NCI-H1417 (cell line): Measurements from ENCODE around the gene PIK3AP1.
"Not testable (repeated sequence)": the region's sequence is repeated elsewhere in the genome, so short reads cannot be mapped to it uniquely, and the experiment has no call there.

Experiments
- DNase-seq, 3 experiments: peaks; one replicate each; lab custom pipeline; 2025; lab: John Stamatoyannopoulos, UW

The PIK3AP1 gene

DNA sequence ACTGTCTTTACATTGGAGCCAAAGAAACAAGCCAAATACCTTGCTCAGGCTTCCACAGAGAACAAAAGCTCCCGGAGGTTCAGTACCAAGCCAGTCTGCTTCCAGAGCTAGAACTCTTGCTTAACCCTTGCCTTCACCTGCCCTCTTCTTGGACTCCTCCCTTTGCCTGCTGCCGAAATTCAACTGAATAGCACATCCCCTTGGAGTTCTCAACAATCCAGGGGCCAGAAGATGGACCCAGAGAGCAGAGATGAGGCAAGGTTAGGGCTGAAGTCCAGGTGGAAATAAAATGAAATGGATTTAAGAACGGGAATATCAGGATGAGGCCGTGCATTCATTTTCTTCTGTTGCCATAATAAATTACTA, 876 bp upstream of the PIK3AP1 start:
- DNase-seq, result peak in 2 of 3 experiments; percentile 75 to 90

DNA sequence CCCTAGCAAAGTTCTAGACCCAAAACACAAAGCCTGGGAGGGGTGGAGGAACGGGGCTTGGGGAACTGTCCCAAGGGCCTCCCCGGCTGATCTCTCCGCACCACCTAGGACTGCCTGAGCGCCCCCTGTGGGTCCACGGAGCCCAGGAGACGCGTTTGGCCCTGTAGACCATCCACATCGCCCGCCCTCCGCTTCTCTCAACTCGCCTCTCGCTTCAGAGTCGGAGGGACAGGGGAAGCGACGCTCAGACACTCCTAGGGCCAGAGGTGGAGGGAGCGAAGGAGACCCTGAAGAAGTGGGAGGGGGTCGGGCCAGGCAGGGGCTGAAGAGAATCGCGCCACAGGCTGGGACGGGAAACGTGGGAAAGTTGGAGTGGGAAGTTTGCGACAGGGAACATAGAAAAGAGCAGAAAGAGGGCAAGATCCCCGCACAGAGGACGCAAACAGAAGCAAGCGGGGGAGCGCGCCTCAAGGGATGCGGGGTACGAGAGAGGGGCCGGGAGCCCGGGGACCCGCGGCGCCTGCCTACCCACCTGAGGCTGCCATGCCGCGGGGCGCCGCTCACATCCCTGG, 378 bp downstream of the PIK3AP1 start:
- peak in 2 of 3 experiments; percentile 63 to 66 for DNase-seq

DNA sequence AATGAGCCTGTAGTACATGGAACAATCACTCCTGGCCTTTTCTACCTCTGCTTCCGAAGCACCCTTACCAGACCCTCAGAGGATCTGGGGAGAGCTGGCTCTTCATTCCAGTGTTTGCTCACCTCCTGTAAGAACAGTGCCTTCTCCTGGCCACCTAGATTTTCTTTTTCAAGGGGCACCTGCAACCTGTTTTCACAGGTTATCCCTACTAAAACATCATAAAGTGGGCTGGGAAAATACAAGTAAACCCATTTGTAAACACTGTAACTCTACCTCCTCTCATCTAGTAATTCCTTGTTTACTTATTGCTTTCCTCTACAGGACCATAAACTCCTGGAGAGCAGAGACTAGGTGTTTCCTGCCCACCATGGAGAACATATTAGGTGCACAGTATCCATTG, 1.1 kb downstream of the PIK3AP1 start:
- DNase-seq, result peak in 1 of 3 experiments; percentile 61

- no peak for DNase-seq
Measured at GRCh38 chr10:96718304-96718990, 1.9 kb downstream of the PIK3AP1 start.

DNA sequence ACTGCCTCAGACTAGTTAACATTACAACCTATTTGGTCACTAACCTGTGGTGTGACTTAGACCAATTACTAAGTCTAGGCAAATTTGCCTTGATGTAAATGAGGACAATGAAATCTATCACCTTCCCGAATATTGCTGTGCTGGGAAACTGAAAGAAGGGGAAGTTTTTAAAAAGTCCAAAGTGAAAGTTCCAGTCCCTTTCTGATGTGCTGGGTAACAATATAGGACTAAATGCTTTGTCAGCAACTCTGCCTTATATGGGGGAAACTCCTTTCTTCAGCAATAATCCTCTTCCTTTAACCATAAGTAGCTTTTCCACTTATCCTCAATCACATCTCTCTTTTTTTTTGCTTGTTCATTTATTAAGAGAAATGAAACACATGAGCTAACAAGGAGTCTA, 3.9 kb downstream of the PIK3AP1 start:
- DNase-seq, result no peak

DNA sequence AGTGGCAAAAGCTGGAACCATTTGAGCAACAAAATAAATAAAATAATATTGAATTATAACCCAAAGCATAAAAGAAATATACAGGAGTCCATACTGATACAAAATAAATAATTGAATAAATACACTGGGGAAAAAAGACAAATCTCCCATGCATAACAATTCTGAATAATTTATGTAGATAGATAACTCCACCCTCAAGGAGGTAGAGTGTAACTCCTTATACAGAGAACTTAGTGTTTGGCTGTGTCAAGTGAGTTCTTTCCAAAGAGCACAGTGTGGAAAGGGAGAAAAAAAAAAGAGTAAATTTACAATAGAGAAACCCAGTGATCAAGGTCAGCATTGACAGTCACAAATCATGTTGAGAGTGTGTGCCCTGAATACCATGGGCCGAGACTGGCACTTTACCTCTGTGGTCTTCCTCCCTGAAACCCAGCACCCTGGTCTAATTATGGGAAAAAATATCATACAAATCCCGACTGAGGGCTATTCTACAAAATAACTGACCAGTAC, 5.5 kb downstream of the PIK3AP1 start:
- no peak for DNase-seq

DNA sequence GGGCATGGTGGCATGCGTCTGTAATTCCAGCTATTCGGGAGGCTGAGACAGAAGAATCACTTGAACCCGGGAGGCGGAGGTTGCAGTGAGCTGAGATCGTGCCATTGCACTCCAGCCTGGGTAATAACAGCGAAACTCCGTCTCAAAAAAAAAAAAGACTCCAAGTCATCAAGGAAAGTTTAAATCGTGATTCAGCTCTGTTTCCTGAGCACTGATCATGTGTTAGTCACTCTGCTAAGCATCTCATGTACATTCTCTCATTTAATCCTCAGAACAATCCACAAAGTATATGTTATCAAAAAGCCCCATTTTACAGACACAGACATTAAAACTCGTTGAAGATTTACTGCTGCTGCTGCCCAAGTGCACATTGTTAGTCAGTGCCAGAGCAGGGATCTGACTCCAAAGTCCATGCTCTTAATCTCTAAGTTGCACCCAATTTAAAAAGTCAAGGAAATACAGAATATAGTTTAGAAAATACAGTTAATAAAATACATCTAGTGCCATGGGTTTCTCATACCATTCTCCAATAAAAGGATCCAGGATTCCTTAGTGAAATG, 6.2 kb downstream of the PIK3AP1 start:
- DNase-seq, result no peak

- DNase-seq, result peak in 1 of 3 experiments; percentile 1
Measured at GRCh38 chr10:96712662-96713271, 7.5 kb downstream of the PIK3AP1 start.

GRCh38 chr10:96711048-96711728, 9.1 kb downstream of the PIK3AP1 start:
- DNase-seq, result no peak

GRCh38 chr10:96709525-96709924, 10.8 kb downstream of the PIK3AP1 start:
- DNase-seq, result no peak

- no peak for DNase-seq
Measured at GRCh38 chr10:96708996-96709395, 11.3 kb downstream of the PIK3AP1 start.

GRCh38 chr10:96708456-96708855, 11.9 kb downstream of the PIK3AP1 start:
- no peak for DNase-seq

GRCh38 chr10:96706331-96706853, 13.9 kb downstream of the PIK3AP1 start:
- no peak for DNase-seq

DNA sequence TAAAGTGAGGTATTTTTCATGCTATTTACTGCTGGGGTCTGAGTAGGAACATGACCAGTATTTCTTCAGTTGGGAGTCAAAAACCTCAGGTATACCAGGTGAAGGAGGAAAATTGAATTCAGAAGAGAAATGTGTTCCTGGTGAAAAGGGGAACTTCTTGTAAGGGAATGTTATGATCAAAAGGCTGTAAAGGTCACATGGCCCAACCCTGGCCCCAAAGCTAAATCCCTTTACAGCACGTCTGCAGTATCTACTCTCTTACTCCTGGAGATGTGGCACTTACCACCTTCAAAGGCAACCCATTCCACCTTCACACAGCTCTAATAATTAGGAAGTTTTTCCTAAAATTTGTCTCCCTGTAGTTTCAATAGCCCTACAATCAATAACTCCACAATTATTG, 15.2 kb downstream of the PIK3AP1 start:
- no peak for DNase-seq

GRCh38 chr10:96704563-96704962, 15.8 kb downstream of the PIK3AP1 start:
- no peak for DNase-seq

DNA sequence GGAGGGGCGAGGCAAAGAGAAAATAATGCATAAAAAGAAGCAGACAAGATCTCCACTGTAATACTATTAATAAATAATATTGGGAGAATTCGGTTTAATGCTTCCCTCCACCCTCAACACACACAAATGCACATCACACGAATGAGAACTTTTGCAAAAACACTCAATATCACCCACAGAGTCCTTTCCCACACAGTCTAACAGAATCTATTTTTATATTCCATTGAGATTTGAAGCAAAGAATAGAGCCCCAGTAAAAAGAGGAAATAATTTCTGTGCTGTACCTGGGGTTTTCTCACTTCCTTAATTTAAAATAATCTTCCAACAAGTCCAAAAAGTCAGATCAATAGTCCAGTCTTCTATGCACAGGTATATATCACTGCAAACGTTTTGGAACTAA, 17.0 kb downstream of the PIK3AP1 start:
- no peak for DNase-seq

DNA sequence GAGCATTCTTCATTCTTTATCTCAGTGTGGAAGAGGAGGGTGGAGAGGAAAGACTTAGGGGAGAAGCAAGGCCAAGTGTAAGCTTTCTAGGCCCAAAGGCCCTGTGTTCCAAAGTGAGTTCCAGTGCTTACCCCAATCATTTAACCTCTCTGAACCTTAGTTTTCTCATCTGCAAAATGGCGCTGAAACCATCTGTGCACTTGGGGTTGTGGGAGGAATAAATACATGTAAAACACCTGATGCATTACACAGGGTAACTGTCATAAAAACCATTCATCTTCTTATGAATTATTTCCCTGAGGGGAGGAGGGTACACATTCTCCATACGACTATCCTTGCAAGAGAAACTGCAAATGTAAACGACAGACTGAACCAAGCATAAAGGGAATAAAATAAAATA, 19.0 kb downstream of the PIK3AP1 start:
- DNase-seq, result peak in 2 of 3 experiments; percentile 0 to 1

- DNase-seq, result no peak
Measured at GRCh38 chr10:96700374-96701099, 19.8 kb downstream of the PIK3AP1 start.

DNA sequence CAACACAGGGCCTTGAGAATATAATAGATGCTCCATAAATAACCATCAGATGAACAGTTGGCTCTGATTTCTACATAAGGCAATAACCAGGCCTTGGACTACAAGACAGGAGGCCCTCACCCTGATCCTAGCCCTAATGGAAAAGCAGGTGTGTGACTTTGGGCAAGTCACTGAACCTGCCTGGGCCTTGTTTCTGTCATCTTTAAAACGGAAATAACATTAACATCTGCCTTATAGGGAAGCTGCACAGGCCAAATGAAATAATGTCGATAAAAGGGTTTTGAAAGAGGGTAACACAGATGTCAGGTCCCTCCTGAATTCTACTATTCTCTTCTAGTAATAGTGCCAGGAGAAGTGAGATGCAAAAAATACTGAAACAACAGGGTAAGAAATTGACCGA, 20.7 kb downstream of the PIK3AP1 start:
- DNase-seq, result no peak

DNA sequence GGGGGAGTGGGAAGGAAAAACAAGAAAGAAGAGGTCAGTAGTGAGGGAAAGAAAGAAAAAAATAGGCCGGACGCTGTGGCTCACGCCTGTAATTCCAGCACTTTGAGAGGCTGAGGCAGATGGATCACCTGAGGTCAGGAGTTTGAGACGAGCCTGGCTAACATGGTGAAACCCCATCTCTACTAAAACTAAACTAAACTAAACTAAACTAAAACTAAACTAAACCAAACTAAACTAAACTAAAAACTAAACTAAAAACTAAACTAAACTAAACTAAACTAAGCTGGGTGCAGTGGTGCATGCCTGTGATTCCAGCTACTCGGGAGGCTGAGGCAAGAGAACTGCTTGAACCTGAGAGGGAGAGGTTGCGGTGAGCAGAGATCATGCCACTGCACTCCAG, 22.0 kb downstream of the PIK3AP1 start:
- DNase-seq, result not testable (repeated sequence)

- no peak for DNase-seq
Measured at GRCh38 chr10:96697438-96697837, 22.9 kb downstream of the PIK3AP1 start.
